PFSK-1 (cell line): ENCODE measurements around the gene HIRIP3.
A peak's percentile ranks its signal among the peaks of the same experiment; 100 is the strongest.

Experiments
- POLR2AphosphoS5 ChIP-seq: IDR thresholded peaks from 2 replicates; pipeline ENCODE4 v1.6.1; 2012; ENCODE audit warnings: low read depth, mild to moderate bottlenecking, control low read depth, low read length, moderate library complexity
- SIN3A ChIP-seq: IDR thresholded peaks from 2 replicates; pipeline ENCODE4 v1.6.1; 2012; ENCODE audit warnings: mild to moderate bottlenecking, low read length, moderate library complexity, borderline replicate concordance; ENCODE audit not compliant: insufficient read depth
- TAF1 ChIP-seq: IDR thresholded peaks from 2 replicates; pipeline ENCODE4 v1.6.1; 2012; ENCODE audit warnings: low read length, control low read depth, borderline replicate concordance; ENCODE audit not compliant: insufficient read depth
- TF ChIP-seq, protein P1 (sequence below), 2 experiments: IDR thresholded peaks; 2 replicates each; pipeline versions ENCODE4 v1.6.1 to v1.8.0; 2011 to 2012; ENCODE audit warnings: low read depth in 2 of 2, low read length in 2 of 2, control low read depth in 1 of 2, inconsistent platforms in 1 of 2, mild to moderate bottlenecking in 1 of 2, moderate library complexity in 1 of 2; ENCODE audit not compliant: insufficient read depth in 1 of 2

GRCh38 chr16:29961479-29962343 lies 33.7 kb downstream of the HIRIP3 start, which contains the start of gene TMEM219:
- TF ChIP-seq, protein P1, sequence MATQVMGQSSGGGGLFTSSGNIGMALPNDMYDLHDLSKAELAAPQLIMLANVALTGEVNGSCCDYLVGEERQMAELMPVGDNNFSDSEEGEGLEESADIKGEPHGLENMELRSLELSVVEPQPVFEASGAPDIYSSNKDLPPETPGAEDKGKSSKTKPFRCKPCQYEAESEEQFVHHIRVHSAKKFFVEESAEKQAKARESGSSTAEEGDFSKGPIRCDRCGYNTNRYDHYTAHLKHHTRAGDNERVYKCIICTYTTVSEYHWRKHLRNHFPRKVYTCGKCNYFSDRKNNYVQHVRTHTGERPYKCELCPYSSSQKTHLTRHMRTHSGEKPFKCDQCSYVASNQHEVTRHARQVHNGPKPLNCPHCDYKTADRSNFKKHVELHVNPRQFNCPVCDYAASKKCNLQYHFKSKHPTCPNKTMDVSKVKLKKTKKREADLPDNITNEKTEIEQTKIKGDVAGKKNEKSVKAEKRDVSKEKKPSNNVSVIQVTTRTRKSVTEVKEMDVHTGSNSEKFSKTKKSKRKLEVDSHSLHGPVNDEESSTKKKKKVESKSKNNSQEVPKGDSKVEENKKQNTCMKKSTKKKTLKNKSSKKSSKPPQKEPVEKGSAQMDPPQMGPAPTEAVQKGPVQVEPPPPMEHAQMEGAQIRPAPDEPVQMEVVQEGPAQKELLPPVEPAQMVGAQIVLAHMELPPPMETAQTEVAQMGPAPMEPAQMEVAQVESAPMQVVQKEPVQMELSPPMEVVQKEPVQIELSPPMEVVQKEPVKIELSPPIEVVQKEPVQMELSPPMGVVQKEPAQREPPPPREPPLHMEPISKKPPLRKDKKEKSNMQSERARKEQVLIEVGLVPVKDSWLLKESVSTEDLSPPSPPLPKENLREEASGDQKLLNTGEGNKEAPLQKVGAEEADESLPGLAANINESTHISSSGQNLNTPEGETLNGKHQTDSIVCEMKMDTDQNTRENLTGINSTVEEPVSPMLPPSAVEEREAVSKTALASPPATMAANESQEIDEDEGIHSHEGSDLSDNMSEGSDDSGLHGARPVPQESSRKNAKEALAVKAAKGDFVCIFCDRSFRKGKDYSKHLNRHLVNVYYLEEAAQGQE (IDR thresholded peaks at IDR 0.05; ENCODE audit: insufficient read depth in 1 of 2, low read depth in 2 of 2, low read length in 2 of 2) = no peak
- TF ChIP-seq POLR2AphosphoS5 (peak; percentile 80), TAF1 (no peak), SIN3A (no peak)
